Lower leg skin (tissue), 3 donors: ENCODE results near the gene OR11A1.

Experiments
- POLR2A ChIP-seq, 2 donors: fragments of 450-650 bp; IDR thresholded peaks; one replicate each; pipeline ENCODE4 v1.6.1; 2016 to 2017; ENCODE audit warnings: antibody characterized with exemption in 2 of 2, mild to moderate bottlenecking in 1 of 2, moderate library complexity in 1 of 2
- TF ChIP-seq, protein P1 (sequence below), 3 donors: fragments of 450-650 bp; IDR thresholded peaks; one replicate each; pipeline ENCODE4 v1.5.1; 2016; ENCODE audit warnings: antibody characterized with exemption in 3 of 3, mild to moderate bottlenecking in 3 of 3, moderate library complexity in 2 of 3

GRCh38 chr6:29502597-29502996, 45.7 kb upstream of the OR11A1 start:
- TF ChIP-seq POLR2A (IDR thresholded peaks at IDR 0.05), result no peak
- TF ChIP-seq, protein P1, sequence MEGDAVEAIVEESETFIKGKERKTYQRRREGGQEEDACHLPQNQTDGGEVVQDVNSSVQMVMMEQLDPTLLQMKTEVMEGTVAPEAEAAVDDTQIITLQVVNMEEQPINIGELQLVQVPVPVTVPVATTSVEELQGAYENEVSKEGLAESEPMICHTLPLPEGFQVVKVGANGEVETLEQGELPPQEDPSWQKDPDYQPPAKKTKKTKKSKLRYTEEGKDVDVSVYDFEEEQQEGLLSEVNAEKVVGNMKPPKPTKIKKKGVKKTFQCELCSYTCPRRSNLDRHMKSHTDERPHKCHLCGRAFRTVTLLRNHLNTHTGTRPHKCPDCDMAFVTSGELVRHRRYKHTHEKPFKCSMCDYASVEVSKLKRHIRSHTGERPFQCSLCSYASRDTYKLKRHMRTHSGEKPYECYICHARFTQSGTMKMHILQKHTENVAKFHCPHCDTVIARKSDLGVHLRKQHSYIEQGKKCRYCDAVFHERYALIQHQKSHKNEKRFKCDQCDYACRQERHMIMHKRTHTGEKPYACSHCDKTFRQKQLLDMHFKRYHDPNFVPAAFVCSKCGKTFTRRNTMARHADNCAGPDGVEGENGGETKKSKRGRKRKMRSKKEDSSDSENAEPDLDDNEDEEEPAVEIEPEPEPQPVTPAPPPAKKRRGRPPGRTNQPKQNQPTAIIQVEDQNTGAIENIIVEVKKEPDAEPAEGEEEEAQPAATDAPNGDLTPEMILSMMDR (IDR thresholded peaks at IDR 0.05), result no peak
